Measurements from ENCODE around the gene CLEC19A.

The CLEC19A gene

GRCh38 chr16:19330841-19331397, 45.4 kb downstream of the CLEC19A start:
- no peak for DNase-seq

GRCh38 chr16:19331794-19332193, 46.3 kb downstream of the CLEC19A start:
- DNase-seq: no peak

- DNase-seq: no peak
Observed at GRCh38 chr16:19338335-19338734, 52.8 kb downstream of the CLEC19A start.

DNA sequence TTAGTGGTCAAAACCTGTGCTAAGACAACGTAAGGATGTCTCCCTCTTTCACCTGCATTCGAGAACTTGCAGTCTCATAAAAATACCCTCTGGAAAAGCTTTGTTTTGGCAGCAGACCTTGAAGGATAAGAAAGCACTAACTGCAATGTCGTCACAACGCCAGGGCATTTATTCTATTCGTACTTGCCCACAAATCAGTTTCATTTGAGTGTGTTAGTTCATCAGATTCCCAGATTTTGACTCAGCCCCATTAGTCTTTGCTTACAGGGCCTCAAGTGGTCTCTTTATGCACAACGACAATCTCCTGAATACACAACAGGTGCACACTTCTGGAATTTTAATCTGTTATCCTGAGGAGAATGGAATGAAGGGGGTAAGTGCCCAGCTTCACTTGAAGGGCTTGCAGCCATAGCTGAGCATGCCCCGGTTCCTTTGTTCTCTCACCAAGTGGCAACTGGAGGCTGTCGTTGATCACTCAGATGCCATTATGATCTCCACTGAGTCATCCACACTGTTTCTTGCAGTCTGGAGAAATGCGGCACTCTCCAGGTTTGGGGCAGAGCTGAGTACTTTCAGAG, 58.8 kb downstream of the CLEC19A start:
- no peak for DNase-seq

GRCh38 chr16:19344980-19345379, 59.4 kb downstream of the CLEC19A start:
- DNase-seq: no peak

- DNase-seq: no peak
Observed at GRCh38 chr16:19346335-19346922, 60.9 kb downstream of the CLEC19A start.

GRCh38 chr16:19348125-19348524, 62.6 kb downstream of the CLEC19A start:
- DNase-seq: no peak

- DNase-seq: no peak
Observed at GRCh38 chr16:19348578-19349315, 63.2 kb downstream of the CLEC19A start.

GRCh38 chr16:19354371-19354770, 68.8 kb downstream of the CLEC19A start:
- DNase-seq: no peak

GRCh38 chr16:19356024-19356952, 70.8 kb downstream of the CLEC19A start:
- DNase-seq: no peak

DNA sequence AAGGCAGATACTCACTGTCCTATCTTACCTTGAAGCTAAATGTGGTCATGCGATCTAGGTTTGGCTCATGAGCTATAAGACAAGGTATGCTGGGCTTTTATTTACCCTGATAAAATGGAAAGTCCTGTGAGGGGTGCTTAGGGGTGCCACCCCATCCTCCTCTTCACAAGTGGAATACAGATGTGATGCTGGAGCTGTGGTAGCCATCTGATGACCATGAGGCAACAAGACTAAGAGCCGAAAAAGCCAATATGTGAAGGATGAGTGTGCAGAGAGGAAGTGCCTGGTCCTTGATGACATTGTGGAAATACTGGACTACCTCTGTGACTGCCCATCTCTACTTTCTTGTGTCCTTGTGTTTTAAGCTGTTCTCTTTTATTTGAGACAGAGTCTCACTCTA, 74.0 kb downstream of the CLEC19A start:
- DNase-seq: no peak

Measured in femur (tissue), 1 donor.